H9 (cell line): ENCODE results near the gene NHS. TPM values are rescaled to one million over a fixed set of nuclear protein-coding genes. Genes with fewer than 3 reads are reported as not detected.

Experiments used
- DNase-seq: peaks from one replicate; pipeline ENCODE4 v3.0.0-alpha.2; 2017
- H2AFZ ChIP-seq: one replicate; pipeline ENCODE4 v1.6.1; 2013; ENCODE audit warnings: mild to moderate bottlenecking, low read length, control low read depth, moderate library complexity
- H2AK5ac ChIP-seq: 2 replicates; pipeline ENCODE4 v1.6.1; 2013; ENCODE audit warnings: low read length, control low read depth, mixed read lengths; ENCODE audit not compliant: insufficient read length
- H2BK120ac ChIP-seq: one replicate; pipeline ENCODE4 v1.6.1; 2013; ENCODE audit warnings: low read depth, mild to moderate bottlenecking, low read length, control low read depth, inconsistent platforms; ENCODE audit not compliant: poor library complexity, severe bottlenecking
- H2BK12ac ChIP-seq: 2 replicates; pipeline ENCODE4 v1.6.1; 2013; ENCODE audit warnings: low read length, control low read depth, mixed read lengths, low read depth; ENCODE audit not compliant: insufficient read length
- H2BK15ac ChIP-seq: 2 replicates; pipeline ENCODE4 v1.6.1; 2013; ENCODE audit warnings: low read depth, low read length, control low read depth
- H2BK20ac ChIP-seq: one replicate; pipeline ENCODE4 v1.6.1; 2013; ENCODE audit warnings: low read depth, mild to moderate bottlenecking, low read length, control low read depth, inconsistent platforms; ENCODE audit not compliant: poor library complexity, severe bottlenecking
- H2BK5ac ChIP-seq: 2 replicates; pipeline ENCODE4 v1.6.1; 2013; ENCODE audit warnings: low read length, control low read depth, mixed read lengths; ENCODE audit not compliant: insufficient read length
- H3K14ac ChIP-seq: 2 replicates; pipeline ENCODE4 v1.6.1; 2013; ENCODE audit warnings: low read length, control low read depth; ENCODE audit not compliant: insufficient read depth
- H3K18ac ChIP-seq: 2 replicates; pipeline ENCODE4 v1.6.1; 2013; ENCODE audit warnings: low read depth, mild to moderate bottlenecking, mixed read lengths, low read length, control low read depth; ENCODE audit not compliant: insufficient read length
- H3K23ac ChIP-seq: 2 replicates; pipeline ENCODE4 v1.6.1; 2013; ENCODE audit warnings: low read length, control low read depth, mixed read lengths, low read depth; ENCODE audit not compliant: insufficient read length
- H3K23me2 ChIP-seq: 2 replicates; pipeline ENCODE4 v1.6.1; 2013; ENCODE audit warnings: low read depth, mild to moderate bottlenecking, mixed read lengths, low read length, control low read depth; ENCODE audit not compliant: insufficient read length, poor library complexity, severe bottlenecking
- H3K27ac ChIP-seq: 2 replicates; pipeline ENCODE4 v1.5.1; 2013; ENCODE audit warnings: low read length, control low read depth, mixed read lengths, low read depth; ENCODE audit not compliant: insufficient read length
- H3K27me3 ChIP-seq: 2 replicates; pipeline ENCODE4 v1.6.1; 2013; ENCODE audit warnings: low read length, control low read depth, inconsistent platforms; ENCODE audit not compliant: insufficient read depth
- H3K4ac ChIP-seq: 2 replicates; pipeline ENCODE4 v1.6.1; 2013; ENCODE audit warnings: low read depth, mild to moderate bottlenecking, control low read depth, inconsistent platforms, low read length, moderate library complexity
- H3K4me1 ChIP-seq: 2 replicates; pipeline ENCODE4 v1.6.1; 2013; ENCODE audit warnings: low read length, control low read depth, inconsistent platforms; ENCODE audit not compliant: insufficient read depth
- H3K4me2 ChIP-seq: 2 replicates; pipeline ENCODE4 v1.6.1; 2013; ENCODE audit warnings: low read length, control low read depth, mixed read lengths; ENCODE audit not compliant: insufficient read length, insufficient read depth
- H3K56ac ChIP-seq: 2 replicates; pipeline ENCODE4 v1.6.1; 2013; ENCODE audit warnings: low read depth, mild to moderate bottlenecking, mixed read lengths, low read length, control low read depth; ENCODE audit not compliant: insufficient read length
- H3K79me1 ChIP-seq: 2 replicates; pipeline ENCODE4 v1.6.1; 2013; ENCODE audit warnings: low read depth, mild to moderate bottlenecking, moderate library complexity, low read length, control low read depth, inconsistent platforms; ENCODE audit not compliant: insufficient read depth, poor library complexity, severe bottlenecking
- H3K79me2 ChIP-seq: 2 replicates; pipeline ENCODE4 v1.6.1; 2013; ENCODE audit warnings: low read length, control low read depth, inconsistent platforms; ENCODE audit not compliant: insufficient read depth
- H3K9ac ChIP-seq: 2 replicates; pipeline ENCODE4 v1.6.1; 2013; ENCODE audit warnings: low read length, control low read depth, mixed read lengths; ENCODE audit not compliant: insufficient read length; ENCODE audit errors: extremely low read depth
- H3K9me3 ChIP-seq: one replicate; pipeline ENCODE4 v1.6.1; 2013; ENCODE audit warnings: low read depth, low read length, inconsistent platforms; ENCODE audit not compliant: control insufficient read depth
- H3T11ph ChIP-seq: one replicate; pipeline ENCODE4 v1.6.1; 2013; ENCODE audit warnings: mild to moderate bottlenecking, low read length, control low read depth, inconsistent platforms
- H4K20me1 ChIP-seq: one replicate; pipeline ENCODE4 v1.6.1; 2013; ENCODE audit not compliant: control insufficient read depth, insufficient read length, insufficient read depth
- H4K5ac ChIP-seq: 2 replicates; pipeline ENCODE4 v1.6.1; 2013; ENCODE audit warnings: low read depth, mild to moderate bottlenecking, mixed read lengths, low read length, control low read depth; ENCODE audit not compliant: insufficient read length
- H4K8ac ChIP-seq: replicated peaks from 2 replicates; pipeline ENCODE4 v1.6.1; 2013; ENCODE audit warnings: low read length, control low read depth, mixed read lengths, low read depth; ENCODE audit not compliant: insufficient read length
- H4K91ac ChIP-seq: 2 replicates; pipeline ENCODE4 v1.6.1; 2013; ENCODE audit warnings: low read depth, mild to moderate bottlenecking, moderate library complexity, mixed read lengths, low read length, control low read depth; ENCODE audit not compliant: insufficient read length
- H3K27ac Mint-ChIP-seq, 3 experiments: 2 replicates in 2 of 3; 3 replicates in 1 of 3; pipeline ENCODE4 v1.8.0; 2020 to 2021; ENCODE audit warnings: mixed read lengths in 3 of 3, mild to moderate bottlenecking in 1 of 3, moderate library complexity in 1 of 3
- H3K27me3 Mint-ChIP-seq: 2 replicates; pipeline ENCODE4 v1.8.0; 2021; ENCODE audit warnings: low read depth, mild to moderate bottlenecking, moderate library complexity, mixed read lengths
- H3K36me3 Mint-ChIP-seq, 3 experiments: 2 replicates in 2 of 3; 3 replicates in 1 of 3; pipeline ENCODE4 v1.8.0; 2020 to 2021; ENCODE audit warnings: low read depth in 3 of 3, mixed read lengths in 3 of 3; ENCODE audit not compliant: insufficient read depth in 1 of 3
- H3K4me1 Mint-ChIP-seq, 2 experiments: 2 replicates each; pipeline ENCODE4 v1.8.0; 2020; ENCODE audit warnings: mixed read lengths in 2 of 2
- H3K4me3 Mint-ChIP-seq, 2 experiments: 2 replicates in 1 of 2; 3 replicates in 1 of 2; pipeline ENCODE4 v1.8.0; 2020 to 2021; ENCODE audit warnings: mild to moderate bottlenecking in 2 of 2, mixed read lengths in 2 of 2, moderate library complexity in 1 of 2
- H3K9me3 Mint-ChIP-seq, 2 experiments: 2 replicates in 1 of 2; 3 replicates in 1 of 2; pipeline ENCODE4 v1.8.0; 2020; ENCODE audit warnings: mild to moderate bottlenecking in 2 of 2, mixed read lengths in 2 of 2, moderate library complexity in 1 of 2
- CTCF ChIP-seq: fragments of 200-600 bp; sonication (generic); conservative IDR thresholded peaks from 3 replicates; pipeline ENCODE4 v1.8.0; 2021; ENCODE audit warnings: antibody characterized with exemption, mild to moderate bottlenecking
- WGBS: extraction: QIAGEN DNeasy Blood & Tissue Kit; methylation state at CpG from one replicate; pipeline ENCODE4 v1.1.7; 2013; ENCODE audit warnings: missing lambda C conversion rate, low lambda C conversion rate, mixed read lengths; ENCODE audit not compliant: insufficient read length; ENCODE audit errors: extremely low coverage; 5-methylcytosine and 5-hydroxymethylcytosine counted together
- total RNA-seq: library from RNA; stranded (reverse); gene quantifications from 2 replicates; pipeline ENCODE4 v1.2.1, GENCODE V29; 2021

The NHS gene
- total RNA-seq, 1 experiment from 2014 or later: 8.7 TPM

GRCh38 chrX:17740137-17741122 is 365.4 kb downstream of the NHS start:
- WGBS: no CpG with 5 or more reads among the region's 11 CpGs
- Histone ChIP-seq H3K14ac (no peak overlapping the region), H3K4ac (no peak overlapping the region), H4K8ac (no peak overlapping the region), H4K20me1 (no peaks in the 10 kb centered on the region), H3K4me1 (no peaks in the 10 kb centered on the region), H3K27me3 (no peaks in the 10 kb centered on the region), H4K91ac (no peak overlapping the region), H3T11ph (no peak overlapping the region), H3K27ac (no peak overlapping the region), H3K56ac (no peak overlapping the region), H2BK15ac (no peak overlapping the region), H3K23ac (no peak overlapping the region), H4K5ac (no peak overlapping the region), H2BK20ac (no peak overlapping the region), H3K9ac (no peak overlapping the region), H2BK5ac (no peak overlapping the region), H3K23me2 (peaks cover 8% of the 10 kb centered on the region), H3K4me2 (no peak overlapping the region), H2AFZ (no peak overlapping the region), H2AK5ac (no peak overlapping the region), H3K79me1 (no peaks in the 10 kb centered on the region), H3K9me3 (no peaks in the 10 kb centered on the region), H3K18ac (no peak overlapping the region), H2BK12ac (no peak overlapping the region), H2BK120ac (no peak overlapping the region), H3K79me2 (no peaks in the 10 kb centered on the region)
- Mint-ChIP-seq H3K4me1 (peaks cover 6 to 17% of the 10 kb centered on the region in 2 experiments; a peak in 3 of 4 replicates), H3K27ac (no peak overlapping the region; a peak in 1 of 7 replicates), H3K4me3 (no peak overlapping the region), H3K9me3 (peaks cover 0 to 10% of the 10 kb centered on the region in 2 experiments; a peak in 1 of 5 replicates), H3K27me3 (peaks cover 36% of the 10 kb centered on the region), H3K36me3 (no peaks in the 10 kb centered on the region)
- no peak for TF ChIP-seq CTCF
- DNase-seq: no peak
